ENCODE results near the gene CD58.

The CD58 gene

DNA sequence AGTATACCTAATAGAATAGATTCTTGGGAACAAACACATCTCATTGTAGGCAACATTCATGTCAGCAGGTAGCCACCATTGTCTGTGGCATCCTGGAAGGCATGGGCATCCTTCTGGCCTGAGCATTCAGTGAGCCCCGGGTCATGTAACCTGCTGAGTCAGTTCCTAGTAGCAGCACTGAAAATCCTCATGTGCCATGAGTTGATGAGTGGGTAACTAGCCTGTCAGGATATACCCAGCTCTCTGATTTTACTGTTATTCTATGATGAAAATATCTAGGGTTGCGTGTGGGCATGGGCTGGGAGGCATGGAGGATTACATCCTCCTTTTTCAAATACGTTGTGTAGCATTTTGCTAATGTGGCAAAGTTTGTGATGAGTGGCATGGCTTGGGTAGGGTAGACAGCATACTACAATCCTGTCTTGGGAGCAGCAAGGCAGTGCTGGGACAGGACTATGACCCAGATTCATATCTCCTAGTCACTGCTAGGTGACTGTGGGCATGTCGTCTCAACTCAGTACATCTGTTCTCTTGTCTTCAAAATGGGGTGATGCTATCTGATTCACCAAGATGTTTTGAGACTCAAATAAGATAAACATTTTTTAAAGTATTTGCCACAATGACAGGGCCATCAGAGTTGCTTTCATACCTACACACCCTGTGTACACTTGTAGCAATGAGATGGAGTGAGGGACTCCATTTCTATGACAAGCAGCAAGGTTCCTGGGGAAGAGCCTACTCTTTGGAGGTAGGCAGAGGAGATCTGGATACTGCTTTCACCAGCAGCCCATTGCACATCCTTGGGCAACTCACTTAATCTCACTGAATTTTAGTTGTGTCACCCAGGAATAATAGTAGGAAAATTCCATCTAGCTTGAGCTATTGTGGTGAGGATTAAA, 62.5 kb downstream of the CD58 start:
- DNase-seq = no peak

DNA sequence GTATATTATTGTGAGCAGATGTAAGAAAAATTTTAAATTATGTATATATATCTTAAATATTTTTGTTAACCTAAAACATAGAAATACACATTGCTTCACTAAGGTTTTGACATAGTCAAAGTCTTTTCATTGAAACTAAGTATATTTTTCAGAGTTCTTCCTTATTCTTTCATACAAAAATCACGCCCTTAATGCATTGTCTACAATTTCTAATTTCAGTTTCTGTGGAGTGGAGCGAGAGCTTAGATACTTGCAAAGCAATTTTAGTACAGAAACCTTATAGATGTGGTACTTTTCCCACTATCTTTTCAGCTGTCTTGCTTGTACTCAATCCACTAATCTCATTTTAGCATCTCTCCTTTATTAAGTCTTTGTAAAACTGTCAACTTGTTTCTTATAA, 63.2 kb downstream of the CD58 start:
- no peak for DNase-seq

DNA sequence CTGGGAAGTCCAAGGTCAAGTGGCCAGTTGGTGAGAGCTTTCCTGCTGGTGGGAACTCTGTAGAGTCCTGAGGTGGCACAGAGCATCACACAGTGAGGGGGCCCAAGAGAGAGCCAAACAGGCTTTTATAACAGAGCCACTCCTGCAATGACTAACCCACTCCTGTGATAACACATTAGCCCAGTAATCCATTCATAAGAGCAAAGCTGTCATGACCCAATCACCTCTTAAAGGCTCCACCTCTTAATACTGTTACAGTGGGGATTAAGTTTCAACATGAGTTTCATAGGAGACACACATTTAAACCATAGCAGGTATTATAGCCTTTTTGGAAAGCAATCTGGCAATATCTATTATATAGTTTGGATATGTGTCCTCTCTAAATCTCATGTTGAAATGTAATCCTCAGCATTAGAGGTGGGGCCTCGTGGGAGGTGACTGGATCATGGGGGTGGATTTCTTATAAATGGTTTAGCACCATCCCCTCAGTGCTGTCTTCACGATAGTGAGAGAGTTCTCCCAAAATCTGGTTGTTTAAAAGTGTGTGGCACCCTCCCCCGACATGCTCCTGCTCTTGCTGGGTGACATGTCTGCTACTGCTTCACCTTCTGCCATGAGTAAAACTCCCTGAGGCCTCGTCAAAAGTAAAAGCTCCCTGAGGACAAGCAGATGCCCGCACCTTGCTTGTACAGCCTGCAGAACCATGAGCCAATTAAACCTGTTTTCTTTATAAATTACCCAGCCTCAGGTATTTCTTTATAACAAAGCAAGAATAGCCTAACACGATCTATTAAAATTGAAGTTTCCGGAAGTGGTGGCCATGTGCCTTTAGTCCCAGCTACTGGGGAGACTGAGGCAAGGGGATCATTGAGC, 64.5 kb downstream of the CD58 start:
- DNase-seq = no peak

- no peak for DNase-seq
Observed at GRCh38 chr1:116504308-116505156, 66.3 kb downstream of the CD58 start.

GRCh38 chr1:116503546-116504307, 67.1 kb downstream of the CD58 start:
- DNase-seq = no peak

GRCh38 chr1:116502671-116503314, 68.0 kb downstream of the CD58 start:
- no peak for DNase-seq

GRCh38 chr1:116501870-116502244, 69.0 kb downstream of the CD58 start:
- no peak for DNase-seq

- DNase-seq = no peak
Observed at GRCh38 chr1:116501125-116501869, 69.5 kb downstream of the CD58 start.

DNA sequence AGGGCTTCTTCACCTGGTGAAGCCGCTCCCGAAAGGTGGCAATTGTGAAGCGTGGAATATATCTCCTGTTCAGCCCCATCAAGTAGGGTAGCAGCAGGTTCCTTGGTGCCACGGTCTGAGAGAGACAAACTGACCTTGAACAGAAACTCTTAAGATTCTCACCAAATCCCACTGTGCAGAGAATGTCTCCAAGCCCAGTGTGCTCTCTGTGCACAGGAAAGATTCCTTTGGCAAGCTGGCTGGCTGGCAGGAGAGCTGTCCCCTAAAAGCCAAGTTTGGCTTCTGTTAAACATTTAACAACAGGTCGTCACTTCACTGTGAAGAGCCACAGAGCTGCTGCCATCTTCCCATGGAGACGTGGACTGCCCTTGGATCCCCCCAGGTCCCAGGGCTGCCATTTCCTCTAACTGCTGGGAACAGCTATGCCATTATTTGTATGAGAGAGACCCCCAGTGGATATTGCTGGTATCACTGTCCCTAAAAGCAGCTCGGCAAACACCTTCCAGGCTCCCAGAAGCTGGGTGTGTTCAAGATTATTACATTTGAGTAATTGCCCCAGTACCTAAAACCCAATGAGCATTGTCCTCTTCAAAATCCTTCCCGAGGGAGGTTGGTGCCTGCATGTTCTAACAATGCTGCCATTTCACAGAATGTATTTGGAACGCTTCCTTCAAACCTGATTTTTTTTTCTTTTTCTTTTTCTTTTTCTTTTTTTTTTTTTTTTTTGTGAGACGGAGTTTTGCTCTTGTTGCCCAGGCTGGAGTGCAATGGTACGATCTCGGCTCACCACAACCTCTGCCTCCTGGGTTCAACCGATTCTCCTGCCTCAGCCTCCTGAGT, 71.8 kb downstream of the CD58 start:
- DNase-seq = peak; percentile 72 to 94

DNA sequence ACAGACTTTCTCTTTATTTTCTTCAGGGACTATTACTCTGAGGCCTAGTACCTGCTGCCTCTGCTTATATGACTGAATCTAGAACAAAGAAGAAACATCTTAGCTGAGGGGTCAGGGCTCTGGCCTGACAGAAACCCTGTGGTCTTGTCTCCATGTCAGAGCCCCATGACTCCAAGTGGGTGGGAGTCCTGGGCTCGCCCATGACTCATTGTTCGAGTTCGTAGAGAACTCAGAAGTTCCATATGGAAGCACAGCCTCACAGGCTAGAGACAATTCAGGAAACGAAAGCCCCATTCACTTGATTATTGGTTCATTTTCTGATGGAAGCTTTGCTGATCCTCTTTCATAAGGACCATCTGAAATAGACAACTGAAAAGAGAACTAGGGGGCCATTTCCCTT, 73.2 kb downstream of the CD58 start:
- DNase-seq = no peak

DNA sequence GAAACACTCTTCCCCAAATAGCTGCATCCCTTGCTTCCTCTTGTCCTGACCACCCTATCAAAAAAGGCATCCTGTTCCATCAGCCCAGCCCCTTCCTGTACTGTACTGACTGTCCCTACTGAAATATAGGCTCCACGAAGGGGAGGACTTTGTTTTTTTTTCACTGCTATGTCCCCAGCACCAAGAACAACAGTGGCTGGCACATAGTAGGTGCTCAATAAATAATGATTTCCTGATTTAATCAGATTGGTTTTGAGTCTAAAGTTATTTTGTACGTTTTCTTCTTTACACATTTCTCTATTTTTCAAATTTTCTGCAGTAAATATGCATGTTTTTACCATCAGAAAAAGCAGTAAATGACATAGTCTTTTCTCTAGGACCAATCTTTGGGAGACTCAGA, 73.9 kb downstream of the CD58 start:
- DNase-seq = no peak

DNA sequence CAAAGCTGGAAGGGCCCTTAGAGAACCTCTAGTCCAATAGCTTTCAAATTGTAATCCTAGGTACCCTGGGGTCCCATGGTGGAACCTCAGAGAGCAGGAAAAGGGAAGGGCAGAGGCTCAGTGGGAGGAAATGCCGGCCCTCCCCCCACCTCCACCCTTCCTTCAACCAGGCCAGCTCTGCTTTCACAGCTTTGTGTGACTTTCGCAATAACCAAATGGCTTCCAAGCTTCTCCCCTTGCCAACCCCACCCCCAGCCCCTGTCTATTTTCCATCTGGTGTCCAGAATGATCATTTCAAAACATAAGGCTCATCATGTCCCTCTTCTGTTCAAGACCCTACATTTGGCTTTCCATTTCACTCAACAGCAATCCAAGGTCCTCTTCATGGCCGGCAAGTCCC, 74.4 kb downstream of the CD58 start:
- no peak for DNase-seq

DNA sequence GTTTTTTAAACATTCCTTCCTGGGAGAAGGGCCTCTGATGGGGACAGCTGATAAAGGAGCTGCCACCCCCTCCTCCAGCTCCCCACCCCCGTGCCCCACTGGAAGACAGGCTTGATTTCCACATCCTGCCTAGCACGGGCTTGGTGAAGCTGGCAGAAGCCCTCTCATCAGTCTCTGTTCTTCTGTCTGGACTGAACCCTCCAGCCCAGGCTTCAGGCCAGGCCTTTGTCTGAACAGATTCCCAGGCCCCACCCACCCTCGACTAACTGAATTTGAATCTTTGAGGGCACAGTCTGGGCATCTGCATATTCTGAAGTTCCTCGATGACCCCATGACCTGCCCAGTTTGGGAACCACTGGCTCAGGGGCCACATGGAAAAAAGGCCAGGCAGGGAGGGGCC, 75.3 kb downstream of the CD58 start:
- no peak for DNase-seq

DNA sequence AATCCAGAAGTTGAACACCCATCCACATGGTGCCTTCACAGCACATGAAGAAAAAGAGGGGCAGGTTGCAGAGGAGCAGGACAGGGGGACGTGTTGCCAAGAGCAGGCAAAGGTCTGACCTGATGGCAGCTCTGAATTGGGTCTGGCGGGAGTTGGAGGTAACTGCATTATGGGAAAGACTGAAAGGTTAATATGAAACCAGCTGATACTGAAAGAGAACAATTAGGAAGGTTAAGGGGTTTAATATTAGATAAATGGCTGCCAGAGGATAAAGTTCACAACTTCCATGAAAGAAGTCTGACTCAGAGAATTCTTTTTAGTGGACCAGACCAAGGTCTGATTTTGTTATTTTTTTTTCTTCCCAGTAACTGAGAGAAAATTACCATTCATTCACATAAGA, 76.1 kb downstream of the CD58 start:
- DNase-seq = no peak

DNA sequence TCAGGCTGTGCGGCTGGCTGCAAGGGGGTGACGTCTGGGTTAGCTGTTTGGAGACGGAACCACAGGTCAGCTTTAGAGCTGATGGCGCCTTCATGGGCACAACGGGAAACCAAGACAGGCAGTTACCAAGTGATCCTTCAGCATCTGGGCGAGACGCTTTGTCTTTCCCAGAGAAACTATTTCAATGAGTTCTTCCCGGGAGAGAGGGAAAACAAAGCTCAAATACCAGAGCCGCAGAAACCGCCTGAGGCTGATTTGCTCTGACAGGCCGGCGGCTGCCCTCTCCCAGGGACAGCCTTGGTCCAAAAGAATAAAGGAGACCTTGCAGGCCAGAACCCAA, 76.5 kb downstream of the CD58 start:
- no peak for DNase-seq

GRCh38 chr1:116493484-116494352, 77.1 kb downstream of the CD58 start:
- DNase-seq = no peak

DNA sequence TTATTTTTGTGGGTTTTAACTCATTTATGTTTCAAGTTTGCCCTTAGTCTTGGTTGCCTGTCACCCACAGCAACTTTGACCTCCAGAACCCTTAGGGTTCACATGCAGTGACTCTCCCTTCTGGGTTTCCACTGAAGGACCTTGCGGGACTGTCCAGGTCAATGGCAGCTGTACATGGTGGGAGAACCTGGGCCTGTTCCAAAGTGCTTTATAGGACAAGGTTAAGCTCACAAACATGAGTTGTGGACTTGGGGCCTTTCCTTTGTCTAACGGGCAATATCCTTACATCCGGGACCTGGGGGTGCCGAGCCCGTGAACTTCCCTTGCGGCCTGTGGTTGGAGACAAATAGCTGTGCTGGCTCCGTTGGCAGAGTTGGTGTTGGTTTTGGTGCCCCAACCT, 77.8 kb downstream of the CD58 start:
- DNase-seq = no peak

- DNase-seq = no peak
Observed at GRCh38 chr1:116492358-116492811, 78.4 kb downstream of the CD58 start.

Measured in NCI-H526 (cell line).